IMR-90 (cell line): ENCODE results near the gene CFAP300. TPM values are rescaled to one million over a fixed set of nuclear protein-coding genes. Genes with fewer than 3 reads are reported as not detected.

Source experiments
- ATAC-seq: fragments of 200-7000 bp; cut with Tn5 transposase; 2 replicates; pipeline ENCODE4 v1.9.1; 2020; ENCODE audit warnings: low read depth, mild to moderate bottlenecking, moderate library complexity
- BruUV-seq: library from RNA; stranded (reverse); fragments of 400-500 nt; replicated peaks from 2 replicates; lab custom pipeline; 2021; lab: Mats Ljungman, UMichigan
- CTCF ChIA-PET: fragments of 300-600 bp; formaldehyde crosslinking; extraction: SDS; loops from one replicate; lab custom pipeline; 2021; ENCODE audit warnings: antibody characterized with exemption; lab: Yijun Ruan, JAX
- POLR2A ChIA-PET: fragments of 300-600 bp; sonication (Branson Sonifier 250); formaldehyde crosslinking; loops from one replicate; lab custom pipeline; 2022; ENCODE audit warnings: antibody characterized with exemption; ENCODE audit not compliant: unreplicated experiment; lab: Charles Lee
- DNase-seq: peaks from one replicate; pipeline ENCODE4 v3.0.0; 2013
- H2AFZ ChIP-seq: replicated peaks from 2 replicates; pipeline ENCODE3; 2013; ENCODE audit warnings: low read length, mild to moderate bottlenecking; ENCODE audit not compliant: poor library complexity
- H2AK5ac ChIP-seq: 2 replicates; pipeline ENCODE4 v1.6.1; 2013; ENCODE audit warnings: low read depth, low read length, inconsistent platforms
- H2AK9ac ChIP-seq: replicated peaks from 2 replicates; pipeline ENCODE3; 2013; ENCODE audit warnings: mild to moderate bottlenecking, low read depth, low read length, moderate library complexity; ENCODE audit not compliant: poor library complexity
- H2BK120ac ChIP-seq: 2 replicates; pipeline ENCODE4 v1.6.1; 2013; ENCODE audit warnings: low read depth, low read length, inconsistent platforms
- H2BK15ac ChIP-seq: 3 replicates; pipeline ENCODE4 v1.6.1; 2013; ENCODE audit warnings: low read depth, low read length, inconsistent platforms
- H2BK20ac ChIP-seq: 2 replicates; pipeline ENCODE4 v1.6.1; 2013; ENCODE audit warnings: low read depth, mild to moderate bottlenecking, inconsistent platforms, low read length, moderate library complexity
- H2BK5ac ChIP-seq: 2 replicates; pipeline ENCODE4 v1.6.1; 2013; ENCODE audit warnings: mild to moderate bottlenecking, low read depth, low read length, inconsistent platforms; ENCODE audit not compliant: poor library complexity, severe bottlenecking
- H3K14ac ChIP-seq: replicated peaks from 2 replicates; pipeline ENCODE4 v1.6.1; 2013; ENCODE audit warnings: low read depth, low read length, inconsistent platforms
- H3K18ac ChIP-seq: 2 replicates; pipeline ENCODE4 v1.6.1; 2013; ENCODE audit warnings: low read depth, low read length, control low read depth
- H3K23ac ChIP-seq: 2 replicates; pipeline ENCODE4 v1.6.1; 2013; ENCODE audit warnings: low read depth, low read length, inconsistent platforms
- H3K27ac ChIP-seq: 2 replicates; pipeline ENCODE4 v1.5.1; 2013; ENCODE audit warnings: mild to moderate bottlenecking, control low read depth, low read length; ENCODE audit not compliant: insufficient read depth
- H3K27me3 ChIP-seq: 2 replicates; pipeline ENCODE4 v1.6.1; 2013; ENCODE audit warnings: low read length; ENCODE audit not compliant: control insufficient read depth, insufficient read depth
- H3K36me3 ChIP-seq: 2 replicates; pipeline ENCODE4 v1.6.1; 2013; ENCODE audit warnings: low read length, mixed read lengths; ENCODE audit not compliant: control insufficient read depth, insufficient read depth
- H3K4ac ChIP-seq: 2 replicates; pipeline ENCODE4 v1.6.1; 2013; ENCODE audit warnings: low read depth, low read length, inconsistent platforms
- H3K4me1 ChIP-seq: 2 replicates; pipeline ENCODE4 v1.6.1; 2013; ENCODE audit warnings: low read length, mixed read lengths; ENCODE audit not compliant: control insufficient read depth, insufficient read depth
- H3K4me2 ChIP-seq: 2 replicates; pipeline ENCODE4 v1.6.1; 2013; ENCODE audit warnings: low read depth, mild to moderate bottlenecking, control low read depth, low read length, moderate library complexity
- H3K4me3 ChIP-seq: 2 replicates; pipeline ENCODE4 v1.5.1; 2013; ENCODE audit warnings: low read depth, mild to moderate bottlenecking, control low read depth, low read length, moderate library complexity; ENCODE audit not compliant: insufficient read depth
- H3K56ac ChIP-seq: 2 replicates; pipeline ENCODE4 v1.6.1; 2013; ENCODE audit warnings: low read length, inconsistent platforms; ENCODE audit not compliant: insufficient read depth; ENCODE audit errors: extremely low read depth
- H3K79me1 ChIP-seq, 2 experiments: 2 replicates each; pipeline ENCODE4 v1.6.1; 2013; ENCODE audit warnings: low read length in 2 of 2, inconsistent platforms in 1 of 2, low read depth in 1 of 2
- H3K9ac ChIP-seq: 2 replicates; pipeline ENCODE4 v1.6.1; 2013; ENCODE audit warnings: low read depth, low read length, control low read depth
- H3K9me1 ChIP-seq: 2 replicates; pipeline ENCODE4 v1.6.1; 2013; ENCODE audit warnings: low read length, inconsistent platforms; ENCODE audit not compliant: insufficient read depth
- H3K9me3 ChIP-seq: 2 replicates; pipeline ENCODE4 v1.6.1; 2013; ENCODE audit warnings: low read length; ENCODE audit not compliant: control insufficient read depth, insufficient read depth
- H4K20me1 ChIP-seq: 2 replicates; pipeline ENCODE4 v1.6.1; 2013; ENCODE audit warnings: low read length, inconsistent platforms; ENCODE audit not compliant: insufficient read depth
- H4K5ac ChIP-seq: 2 replicates; pipeline ENCODE4 v1.6.1; 2013; ENCODE audit warnings: mild to moderate bottlenecking, low read depth, low read length, control low read depth
- H4K8ac ChIP-seq, 2 experiments: 2 replicates each; pipeline ENCODE4 v1.6.1; 2013; ENCODE audit warnings: low read depth in 2 of 2, low read length in 2 of 2, control low read depth in 1 of 2, inconsistent platforms in 1 of 2
- H4K91ac ChIP-seq: 2 replicates; pipeline ENCODE4 v1.6.1; 2013; ENCODE audit warnings: low read depth, low read length, inconsistent platforms; ENCODE audit not compliant: insufficient read depth
- CEBPB ChIP-seq: IDR thresholded peaks from 2 replicates; pipeline ENCODE4 v1.6.1; 2012; ENCODE audit warnings: low read depth, low read length, improper control_type of control experiment
- WGBS, 2 experiments: methylation state at CpG; one replicate each; pipeline versions ENCODE4 v1.1.5 to v1.1.7; 2013; ENCODE audit warnings: missing lambda C conversion rate in 2 of 2; ENCODE audit not compliant: insufficient read length in 1 of 2; ENCODE audit errors: extremely low coverage in 2 of 2; 5-methylcytosine and 5-hydroxymethylcytosine counted together
- dilution Hi-C: fragments of 300-500 bp; cut with HindIII; formaldehyde crosslinking; loops from one replicate; pipeline ENCODE4 v1.14.3; 2018; ENCODE audit warnings: low sequenced_read_pairs; ENCODE audit not compliant: unreplicated experiment
- in situ Hi-C: fragments of 300-500 bp; cut with MboI; formaldehyde crosslinking; loops from 3 replicates; pipeline ENCODE4 v1.14.3; 2019; ENCODE audit warnings: low sequenced_read_pairs, inconsistent platforms, mixed read lengths
- intact Hi-C: fragments of 100-400 bp; cut with micrococcal nuclease; formaldehyde crosslinking; loops from 2 replicates; pipeline ENCODE4 v1.10.0; 2022
- polyA plus RNA-seq, 3 experiments: library from polyadenylated mRNA; depleted of rRNA; stranded (reverse); fragments of >200 nt; gene quantifications; 2 replicates each; pipeline ENCODE4 v1.2.3, GENCODE V29; 2012; ENCODE audit warnings: low replicate concordance in 1 of 3
- total RNA-seq: library from RNA; depleted of rRNA; stranded (reverse); fragments of >200 nt; gene quantifications from 2 replicates; pipeline ENCODE4 v1.2.3, GENCODE V29; 2012
- TF ChIP-seq, protein P1 (sequence below): conservative IDR thresholded peaks from 2 replicates; pipeline ENCODE4 v1.5.1; 2012; ENCODE audit warnings: mild to moderate bottlenecking, low read depth, low read length, improper control_type of control experiment

Gene CFAP300
- total and polyA plus RNA-seq, 2 of the 4 experiments (the other 2 are of a cell fraction), result 0.90 to 1.8 TPM

DNA sequence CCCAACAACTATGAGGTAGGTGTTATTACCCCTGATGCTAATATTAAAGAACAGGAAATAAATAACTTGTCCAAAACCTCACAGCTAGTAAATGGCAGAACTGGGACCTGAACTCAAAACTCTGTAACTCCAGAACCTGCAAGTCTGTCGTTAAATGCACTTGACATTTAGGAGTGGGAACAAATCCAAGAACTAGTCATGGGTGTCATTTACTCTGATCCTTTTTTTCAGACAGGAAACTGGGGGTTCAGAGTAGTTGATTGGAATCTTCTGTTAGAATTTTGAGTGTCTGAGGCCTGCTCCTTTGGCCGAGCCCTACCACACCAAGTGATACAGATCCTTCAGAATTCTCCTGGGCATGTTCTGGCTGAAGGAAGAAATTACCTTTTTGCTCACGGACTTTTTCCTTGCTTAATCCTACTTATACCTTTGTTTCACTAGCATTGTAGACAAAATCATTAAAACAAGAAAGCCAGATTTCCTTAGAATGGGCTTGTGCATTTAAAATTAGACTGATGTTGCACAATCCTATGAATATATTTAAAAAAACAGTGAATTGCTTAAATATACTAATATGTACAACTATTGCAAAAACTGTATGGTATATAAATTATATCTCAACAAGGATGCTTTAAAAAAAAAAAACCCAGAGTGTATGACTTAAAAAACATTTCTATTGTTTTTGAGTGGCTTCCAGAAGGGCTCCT lies 61.6 kb downstream of the CFAP300 start:
- TF ChIP-seq CEBPB, result peak; percentile 79
- TF ChIP-seq, protein P1, sequence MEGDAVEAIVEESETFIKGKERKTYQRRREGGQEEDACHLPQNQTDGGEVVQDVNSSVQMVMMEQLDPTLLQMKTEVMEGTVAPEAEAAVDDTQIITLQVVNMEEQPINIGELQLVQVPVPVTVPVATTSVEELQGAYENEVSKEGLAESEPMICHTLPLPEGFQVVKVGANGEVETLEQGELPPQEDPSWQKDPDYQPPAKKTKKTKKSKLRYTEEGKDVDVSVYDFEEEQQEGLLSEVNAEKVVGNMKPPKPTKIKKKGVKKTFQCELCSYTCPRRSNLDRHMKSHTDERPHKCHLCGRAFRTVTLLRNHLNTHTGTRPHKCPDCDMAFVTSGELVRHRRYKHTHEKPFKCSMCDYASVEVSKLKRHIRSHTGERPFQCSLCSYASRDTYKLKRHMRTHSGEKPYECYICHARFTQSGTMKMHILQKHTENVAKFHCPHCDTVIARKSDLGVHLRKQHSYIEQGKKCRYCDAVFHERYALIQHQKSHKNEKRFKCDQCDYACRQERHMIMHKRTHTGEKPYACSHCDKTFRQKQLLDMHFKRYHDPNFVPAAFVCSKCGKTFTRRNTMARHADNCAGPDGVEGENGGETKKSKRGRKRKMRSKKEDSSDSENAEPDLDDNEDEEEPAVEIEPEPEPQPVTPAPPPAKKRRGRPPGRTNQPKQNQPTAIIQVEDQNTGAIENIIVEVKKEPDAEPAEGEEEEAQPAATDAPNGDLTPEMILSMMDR, result no peak
- peak overlapping the region; percentile 93 for H3K4me2 ChIP-seq
- peaks cover 0 to 16% of the 10 kb centered on the region in 2 experiments; a peak in 2 of 4 replicates for H3K79me1 ChIP-seq
- H4K5ac ChIP-seq, result peak overlapping the region; percentile 90; the same call in 1 of the 2 replicates
- no TSS peak for BruUV-seq
- no peak for DNase-seq
- H3K4me3 ChIP-seq, result no peak overlapping the region
- ChIA-PET CTCF (no interaction called here), POLR2A (no interaction called here)
- in situ Hi-C loops (no loop called here), dilution Hi-C loops (no loop called here), intact Hi-C loops (no loop called here)
- peaks cover under 1% of the 10 kb centered on the region; the same call in 1 of the 2 replicates for H4K20me1 ChIP-seq
- no peak for ATAC-seq
- peak overlapping the region; percentile 100 for H3K27ac ChIP-seq
- peak overlapping the region; percentile 61; the same call in 1 of the 2 replicates for H4K91ac ChIP-seq
- peak overlapping the region; percentile 79 for H3K23ac ChIP-seq
- H2AK9ac ChIP-seq, result no peak overlapping the region
- H2BK120ac ChIP-seq, result 0 out of 2 replicates have a peak overlapping the region, but pooled peaks have one; percentile 6
- H2BK15ac ChIP-seq, result 0 out of 3 replicates have a peak overlapping the region, but pooled peaks have one; percentile 45
- H3K18ac ChIP-seq, result no peak overlapping the region
- no CpG with 5 or more reads among the region's 3 CpGs for WGBS, 2 experiments
- no peaks in the 10 kb centered on the region for H3K36me3 ChIP-seq
- H2AFZ ChIP-seq, result no peak overlapping the region
- H3K4me1 ChIP-seq, result peaks cover 5% of the 10 kb centered on the region
- peak overlapping the region; percentile 49 for H3K4ac ChIP-seq
- no peaks in the 10 kb centered on the region for H3K9me3 ChIP-seq
- peak overlapping the region in 1 of 2 experiments; percentile 55; a peak in 1 of 4 replicates for H4K8ac ChIP-seq
- H2BK20ac ChIP-seq, result no peak overlapping the region
- peak overlapping the region; percentile 55 for H3K14ac ChIP-seq
- no peaks in the 10 kb centered on the region for H3K9me1 ChIP-seq
- peak overlapping the region; percentile 97 for H2BK5ac ChIP-seq
- H2AK5ac ChIP-seq, result no peak overlapping the region
- no peaks in the 10 kb centered on the region for H3K27me3 ChIP-seq
- peak overlapping the region; percentile 98 for H3K9ac ChIP-seq
- 0 out of 2 replicates have a peak overlapping the region, but pooled peaks have one; percentile 73 for H3K56ac ChIP-seq
